ENCODE measurements around the gene UNC45B.

GRCh38 chr17:35101725-35102124 is 45.9 kb upstream of the UNC45B start:
- TF ChIP-seq CTCF (optimal IDR thresholded peaks at IDR 0.05 in 1 of 3, IDR thresholded peaks at IDR 0.05 in 1 of 3, conservative IDR thresholded peaks at IDR 0.05 in 1 of 3; ENCODE audit: extremely low read depth in 1 of 3, insufficient read depth in 2 of 3, low read length in 3 of 3) (no peak), EZH2 (IDR thresholded peaks at IDR 0.05; ENCODE audit: low read length) (no peak)
